Stimulated activated CD4-positive, alpha-beta T cell treated with anti-CD3 and anti-CD28 coated beads, Interleukin-4, amount 100 ng/mL, for 1 hour (primary cell): ENCODE measurements around the gene METTL24.
"Not testable (repeated sequence)": the region's sequence is repeated elsewhere in the genome, so short reads cannot be mapped to it uniquely, and the experiment has no call there.

ENCODE experiments used
- DNase-seq: peaks from one replicate; pipeline ENCODE4 v3.0.0-alpha.2; 2020

The METTL24 gene

GRCh38 chr6:110309432-110309831 is 48.7 kb downstream of the METTL24 start:
- DNase-seq: not testable (repeated sequence)

GRCh38 chr6:110307368-110307767 is 50.8 kb downstream of the METTL24 start:
- DNase-seq: no peak

GRCh38 chr6:110305832-110306231 is 52.3 kb downstream of the METTL24 start:
- not testable (repeated sequence) for DNase-seq

- not testable (repeated sequence) for DNase-seq
These were observed 54.5 kb downstream of the METTL24 start for GRCh38 chr6:110303692-110304091.

GRCh38 chr6:110298916-110299315 is 59.2 kb downstream of the METTL24 start:
- DNase-seq: no peak

GRCh38 chr6:110298411-110298810 is 59.7 kb downstream of the METTL24 start:
- DNase-seq: no peak

GRCh38 chr6:110296241-110297025 is 61.7 kb downstream of the METTL24 start:
- DNase-seq: no peak

- no peak for DNase-seq
These were observed 62.5 kb downstream of the METTL24 start for GRCh38 chr6:110295451-110296165.

GRCh38 chr6:110287462-110288341 is 70.4 kb downstream of the METTL24 start:
- DNase-seq: no peak

GRCh38 chr6:110285306-110286060 is 72.7 kb downstream of the METTL24 start:
- DNase-seq: no peak

- no peak for DNase-seq
These were observed 73.3 kb downstream of the METTL24 start for GRCh38 chr6:110284855-110285254.

GRCh38 chr6:110283657-110284056 is 74.5 kb downstream of the METTL24 start:
- no peak for DNase-seq

- no peak for DNase-seq
These were observed 75.7 kb downstream of the METTL24 start for GRCh38 chr6:110282412-110282811.

GRCh38 chr6:110277100-110277665 is 81.0 kb downstream of the METTL24 start:
- no peak for DNase-seq

GRCh38 chr6:110272781-110273180 is 85.4 kb downstream of the METTL24 start:
- not testable (repeated sequence) for DNase-seq

GRCh38 chr6:110271732-110272022 is 86.5 kb downstream of the METTL24 start:
- DNase-seq: no peak

- no peak for DNase-seq
These were observed 88.0 kb downstream of the METTL24 start for GRCh38 chr6:110270165-110270564.

- no peak for DNase-seq
These were observed 88.5 kb downstream of the METTL24 start for GRCh38 chr6:110269623-110270022.

GRCh38 chr6:110266996-110267395 is 91.2 kb downstream of the METTL24 start:
- no peak for DNase-seq

- DNase-seq: no peak
These were observed 92.9 kb downstream of the METTL24 start for GRCh38 chr6:110265273-110265672.

GRCh38 chr6:110256366-110256765 is 101.8 kb downstream of the METTL24 start:
- no peak for DNase-seq

- no peak for DNase-seq
These were observed 102.9 kb downstream of the METTL24 start for GRCh38 chr6:110255211-110255750.
